Peyer's patch (tissue), 4 donors: ENCODE measurements around the gene FN1.

ENCODE experiments used
- POLR2A ChIP-seq, 2 donors: fragments of 450-650 bp; IDR thresholded peaks; one replicate each; pipeline ENCODE4 v1.5.1; 2017; ENCODE audit warnings: antibody characterized with exemption in 2 of 2, mild to moderate bottlenecking in 2 of 2, moderate library complexity in 2 of 2
- TF ChIP-seq, protein P1 (sequence below), 6 experiments: fragments of 450-650 bp in 4 of 6; fragments of 200-600 bp in 2 of 6; sonication (generic) in 1 of 6; IDR thresholded peaks; one replicate each; pipeline ENCODE4 v1.5.1; 2017 to 2019; ENCODE audit warnings: antibody characterized with exemption in 6 of 6, mild to moderate bottlenecking in 3 of 6, moderate library complexity in 1 of 6

DNA sequence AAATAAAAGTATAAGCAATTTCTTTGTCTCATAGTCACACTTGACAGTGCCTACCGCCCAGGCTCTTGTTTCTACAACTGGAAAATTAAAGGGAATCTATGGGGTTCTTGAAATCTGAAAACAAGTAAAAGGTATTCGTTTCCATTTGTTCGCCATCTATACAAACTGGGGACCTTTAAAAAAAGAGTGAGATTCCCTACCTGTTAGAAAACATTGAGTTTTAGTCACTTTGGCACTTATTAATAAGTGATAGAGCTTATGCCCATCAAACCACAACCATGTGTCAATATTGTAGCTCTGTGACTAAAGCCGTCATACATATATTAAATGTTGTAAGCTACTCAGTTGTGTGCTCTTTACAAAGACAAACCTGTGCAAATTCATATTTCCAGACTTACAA is 13.2 kb downstream of the FN1 start:
- TF ChIP-seq, protein P1, sequence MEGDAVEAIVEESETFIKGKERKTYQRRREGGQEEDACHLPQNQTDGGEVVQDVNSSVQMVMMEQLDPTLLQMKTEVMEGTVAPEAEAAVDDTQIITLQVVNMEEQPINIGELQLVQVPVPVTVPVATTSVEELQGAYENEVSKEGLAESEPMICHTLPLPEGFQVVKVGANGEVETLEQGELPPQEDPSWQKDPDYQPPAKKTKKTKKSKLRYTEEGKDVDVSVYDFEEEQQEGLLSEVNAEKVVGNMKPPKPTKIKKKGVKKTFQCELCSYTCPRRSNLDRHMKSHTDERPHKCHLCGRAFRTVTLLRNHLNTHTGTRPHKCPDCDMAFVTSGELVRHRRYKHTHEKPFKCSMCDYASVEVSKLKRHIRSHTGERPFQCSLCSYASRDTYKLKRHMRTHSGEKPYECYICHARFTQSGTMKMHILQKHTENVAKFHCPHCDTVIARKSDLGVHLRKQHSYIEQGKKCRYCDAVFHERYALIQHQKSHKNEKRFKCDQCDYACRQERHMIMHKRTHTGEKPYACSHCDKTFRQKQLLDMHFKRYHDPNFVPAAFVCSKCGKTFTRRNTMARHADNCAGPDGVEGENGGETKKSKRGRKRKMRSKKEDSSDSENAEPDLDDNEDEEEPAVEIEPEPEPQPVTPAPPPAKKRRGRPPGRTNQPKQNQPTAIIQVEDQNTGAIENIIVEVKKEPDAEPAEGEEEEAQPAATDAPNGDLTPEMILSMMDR (IDR thresholded peaks at IDR 0.05), result no peak
- TF ChIP-seq POLR2A (IDR thresholded peaks at IDR 0.05), result no peak
